ENCODE measurements around the gene CTDNEP1.

DNA sequence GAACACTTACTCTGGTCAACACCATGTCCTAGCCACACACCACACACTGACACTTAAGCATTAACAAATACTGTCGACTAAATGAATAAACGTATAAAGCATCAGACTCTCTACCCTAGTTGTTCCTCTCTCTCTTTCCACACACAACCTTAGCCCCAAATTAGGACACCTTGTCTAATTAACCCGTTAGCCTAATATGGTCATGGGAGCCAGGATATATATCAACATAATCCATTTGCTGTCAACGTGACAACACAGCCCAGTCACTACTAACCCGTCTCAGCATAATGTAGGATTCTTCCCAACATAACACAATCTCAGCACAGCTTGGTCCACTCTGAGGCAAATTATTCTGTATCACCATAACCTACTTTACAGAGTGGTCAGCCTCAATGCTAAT lies 19.4 kb downstream of the CTDNEP1 start:
- TF ChIP-seq POLR2A (IDR thresholded peaks at IDR 0.05), result no peak
- TF ChIP-seq, protein P1, sequence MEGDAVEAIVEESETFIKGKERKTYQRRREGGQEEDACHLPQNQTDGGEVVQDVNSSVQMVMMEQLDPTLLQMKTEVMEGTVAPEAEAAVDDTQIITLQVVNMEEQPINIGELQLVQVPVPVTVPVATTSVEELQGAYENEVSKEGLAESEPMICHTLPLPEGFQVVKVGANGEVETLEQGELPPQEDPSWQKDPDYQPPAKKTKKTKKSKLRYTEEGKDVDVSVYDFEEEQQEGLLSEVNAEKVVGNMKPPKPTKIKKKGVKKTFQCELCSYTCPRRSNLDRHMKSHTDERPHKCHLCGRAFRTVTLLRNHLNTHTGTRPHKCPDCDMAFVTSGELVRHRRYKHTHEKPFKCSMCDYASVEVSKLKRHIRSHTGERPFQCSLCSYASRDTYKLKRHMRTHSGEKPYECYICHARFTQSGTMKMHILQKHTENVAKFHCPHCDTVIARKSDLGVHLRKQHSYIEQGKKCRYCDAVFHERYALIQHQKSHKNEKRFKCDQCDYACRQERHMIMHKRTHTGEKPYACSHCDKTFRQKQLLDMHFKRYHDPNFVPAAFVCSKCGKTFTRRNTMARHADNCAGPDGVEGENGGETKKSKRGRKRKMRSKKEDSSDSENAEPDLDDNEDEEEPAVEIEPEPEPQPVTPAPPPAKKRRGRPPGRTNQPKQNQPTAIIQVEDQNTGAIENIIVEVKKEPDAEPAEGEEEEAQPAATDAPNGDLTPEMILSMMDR (IDR thresholded peaks at IDR 0.05), result no peak

Data from ovary (tissue), 3 donors.